Stomach (tissue), 4 donors: ENCODE results near the gene ABTB2.

Source experiments
- EP300 ChIP-seq: sonication (generic); formaldehyde crosslinking; IDR thresholded peaks from one replicate; pipeline ENCODE4 v1.6.1; 2017; ENCODE audit warnings: antibody characterized with exemption
- TF ChIP-seq, protein P1 (sequence below), 7 experiments: fragments of 450-650 bp in 4 of 7; fragments of 200-600 bp in 3 of 7; sonication (generic) in 3 of 7; IDR thresholded peaks; one replicate each; pipeline ENCODE4 v1.5.1; 2016 to 2019; ENCODE audit warnings: antibody characterized with exemption in 7 of 7, control low read depth in 2 of 7, mild to moderate bottlenecking in 1 of 7

GRCh38 chr11:34397120-34397519 is 39.3 kb upstream of the ABTB2 start:
- no peak for TF ChIP-seq EP300
- TF ChIP-seq, protein P1, sequence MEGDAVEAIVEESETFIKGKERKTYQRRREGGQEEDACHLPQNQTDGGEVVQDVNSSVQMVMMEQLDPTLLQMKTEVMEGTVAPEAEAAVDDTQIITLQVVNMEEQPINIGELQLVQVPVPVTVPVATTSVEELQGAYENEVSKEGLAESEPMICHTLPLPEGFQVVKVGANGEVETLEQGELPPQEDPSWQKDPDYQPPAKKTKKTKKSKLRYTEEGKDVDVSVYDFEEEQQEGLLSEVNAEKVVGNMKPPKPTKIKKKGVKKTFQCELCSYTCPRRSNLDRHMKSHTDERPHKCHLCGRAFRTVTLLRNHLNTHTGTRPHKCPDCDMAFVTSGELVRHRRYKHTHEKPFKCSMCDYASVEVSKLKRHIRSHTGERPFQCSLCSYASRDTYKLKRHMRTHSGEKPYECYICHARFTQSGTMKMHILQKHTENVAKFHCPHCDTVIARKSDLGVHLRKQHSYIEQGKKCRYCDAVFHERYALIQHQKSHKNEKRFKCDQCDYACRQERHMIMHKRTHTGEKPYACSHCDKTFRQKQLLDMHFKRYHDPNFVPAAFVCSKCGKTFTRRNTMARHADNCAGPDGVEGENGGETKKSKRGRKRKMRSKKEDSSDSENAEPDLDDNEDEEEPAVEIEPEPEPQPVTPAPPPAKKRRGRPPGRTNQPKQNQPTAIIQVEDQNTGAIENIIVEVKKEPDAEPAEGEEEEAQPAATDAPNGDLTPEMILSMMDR (IDR thresholded peaks at IDR 0.05) = no peak
